Common myeloid progenitor, CD34-positive (primary cell): ENCODE results near the gene DYNLT5.
"Not testable (repeated sequence)": the region's sequence is repeated elsewhere in the genome, so short reads cannot be mapped to it uniquely, and the experiment has no call there.

Source experiments
- CTCF ChIA-PET: fragments of 350-600 bp; sonication (Branson Sonifier 250); formaldehyde crosslinking; loops from one replicate; lab custom pipeline; 2021; ENCODE audit warnings: antibody characterized with exemption; lab: Charles Lee
- POLR2A ChIA-PET: fragments of 350-600 bp; sonication (Branson Sonifier 250); formaldehyde crosslinking; loops from one replicate; lab custom pipeline; 2021; ENCODE audit warnings: antibody characterized with exemption; lab: Charles Lee
- DNase-seq, 3 donors: peaks; one replicate each; pipeline versions ENCODE4 v3.0.0 to v3.0.0-alpha.2; 2013
- H3K27ac ChIP-seq, 2 experiments: 1 replicate in 1 of 2; 2 replicates in 1 of 2; pipeline ENCODE4 v1.7.0; 2013; ENCODE audit warnings: inconsistent platforms in 2 of 2, low read length in 2 of 2, mild to moderate bottlenecking in 2 of 2, low read depth in 1 of 2, moderate library complexity in 1 of 2; ENCODE audit not compliant: severe bottlenecking in 2 of 2, insufficient read depth in 1 of 2, poor library complexity in 1 of 2
- H3K27me3 ChIP-seq, 5 experiments: replicated peaks in 2 of 5; 1 replicate in 3 of 5; 2 replicates in 2 of 5; pipeline versions ENCODE4 v1.6.1 to v1.7.0; 2013; ENCODE audit warnings: low read length in 4 of 5, mild to moderate bottlenecking in 2 of 5, moderate library complexity in 2 of 5, inconsistent platforms in 1 of 5; ENCODE audit not compliant: insufficient read depth in 5 of 5, control insufficient read depth in 4 of 5
- H3K36me3 ChIP-seq, 4 experiments: 1 replicate in 2 of 4; 2 replicates in 2 of 4; pipeline versions ENCODE4 v1.6.1 to v1.7.0; 2013; ENCODE audit warnings: low read length in 3 of 4, control low read depth in 1 of 4, mild to moderate bottlenecking in 1 of 4; ENCODE audit not compliant: control insufficient read depth in 4 of 4, insufficient read depth in 4 of 4
- H3K4me1 ChIP-seq, 4 experiments: 1 replicate in 3 of 4; 2 replicates in 1 of 4; pipeline versions ENCODE4 v1.6.1 to v1.7.1; 2013; ENCODE audit warnings: low read length in 3 of 4, mild to moderate bottlenecking in 3 of 4, control low read depth in 1 of 4, inconsistent platforms in 1 of 4, moderate library complexity in 1 of 4; ENCODE audit not compliant: control insufficient read depth in 4 of 4, insufficient read depth in 4 of 4; ENCODE audit errors: control extremely low read depth in 1 of 4
- H3K4me3 ChIP-seq, 7 experiments: 1 replicate in 4 of 7; 2 replicates in 3 of 7; pipeline versions ENCODE4 v1.5.1 to v1.7.0; 2013; ENCODE audit warnings: mild to moderate bottlenecking in 7 of 7, low read length in 6 of 7, moderate library complexity in 6 of 7, inconsistent platforms in 2 of 7, low read depth in 2 of 7, control low read depth in 1 of 7; ENCODE audit not compliant: insufficient read depth in 4 of 7, control insufficient read depth in 1 of 7; ENCODE audit errors: extremely low read depth in 1 of 7
- H3K9me3 ChIP-seq, 5 experiments: 1 replicate in 4 of 5; 2 replicates in 1 of 5; pipeline versions ENCODE4 v1.6.1 to v1.7.1; 2013; ENCODE audit warnings: low read length in 4 of 5, mild to moderate bottlenecking in 2 of 5, inconsistent platforms in 1 of 5, low read depth in 1 of 5, moderate library complexity in 1 of 5; ENCODE audit not compliant: control insufficient read depth in 4 of 5, insufficient read depth in 2 of 5; ENCODE audit errors: control extremely low read depth in 1 of 5
- WGBS: methylation state at CpG from one replicate; pipeline ENCODE4 v1.1.5; 2013; ENCODE audit not compliant: insufficient coverage; 5-methylcytosine and 5-hydroxymethylcytosine counted together

The DYNLT5 gene

GRCh38 chr1:66731170-66731865, 20.9 kb upstream of the DYNLT5 start:
- Histone ChIP-seq H3K27ac (peak overlapping the region; percentile 81 to 88), H3K27me3 (no peaks in the 10 kb centered on the region), H3K9me3 (no peaks in the 10 kb centered on the region), H3K36me3 (no peaks in the 10 kb centered on the region), H3K4me1 (peaks cover 29 to 73% (median 52%) of the 10 kb centered on the region in 4 experiments), H3K4me3 (peak overlapping the region in 1 of 7 experiments; percentile 24)
- ChIA-PET POLR2A (no interaction called here), CTCF (interaction anchor here (0.6 to 6.9 kb wide), 5 partner anchors 8 to 178 kb away, joined by 3 to 51 read pairs (median 4); partner anchors contain the start of gene DYNLT5)
- DNase-seq: peak in 2 of 3 donors; percentile 50 to 64
- 100% methylated on average over 2 of the region's 4 CpGs for WGBS

GRCh38 chr1:66732407-66733166, 19.7 kb upstream of the DYNLT5 start:
- Histone ChIP-seq H3K9me3 (no peaks in the 10 kb centered on the region), H3K27ac (peak overlapping the region; percentile 81 to 88), H3K4me3 (peak overlapping the region in 2 of 7 experiments; percentile 7 to 8), H3K4me1 (peaks cover 27 to 63% (median 50%) of the 10 kb centered on the region in 4 experiments), H3K27me3 (no peaks in the 10 kb centered on the region), H3K36me3 (no peaks in the 10 kb centered on the region)
- whole genome bisulfite sequencing: 0% methylated on average over 1 of the region's 1 CpG
- CTCF ChIA-PET: interaction anchor here (0.6 to 6.9 kb wide), 16 partner anchors 7 to 946 kb away, joined by 3 to 51 read pairs (median 4); partner anchors contain the start of genes DYNLT5 and SGIP1
- peak; percentile 51 to 93 (median 83) for DNase-seq
- POLR2A ChIA-PET: interaction anchor here (0.7 to 0.9 kb wide), 3 partner anchors 24 to 352 kb away, joined by 3 to 4 read pairs (median 4); partner anchors contain the start of gene SGIP1

- Histone ChIP-seq H3K4me3 (no peak overlapping the region), H3K27me3 (no peaks in the 10 kb centered on the region), H3K27ac (peak overlapping the region; percentile 51 to 88), H3K9me3 (no peaks in the 10 kb centered on the region), H3K36me3 (no peaks in the 10 kb centered on the region), H3K4me1 (peaks cover 27 to 58% (median 46%) of the 10 kb centered on the region in 4 experiments)
- no CpG with 5 or more reads among the region's 7 CpGs for WGBS
- ChIA-PET CTCF (interaction anchor here (0.6 to 6.9 kb wide), 12 partner anchors 13 to 481 kb away, joined by 3 to 51 read pairs (median 4); partner anchors contain the start of genes DYNLT5 and SGIP1), POLR2A (interaction anchor here (0.9 kb wide), 1 partner anchor 200 kb away, joined by 4 read pairs; the partner anchor contains the start of gene SGIP1)
- peak in 1 of 3 donors; percentile 71 for DNase-seq
These were observed 18.8 kb upstream of the DYNLT5 start for GRCh38 chr1:66733348-66734017.

- DNase-seq, H3K9me3 ChIP-seq, H3K4me3 ChIP-seq, POLR2A ChIA-PET, H3K27me3 ChIP-seq, H3K36me3 ChIP-seq: not testable (repeated sequence)
- 100% methylated on average over 1 of the region's 6 CpGs for WGBS
- Histone ChIP-seq H3K4me1 (peaks cover 34 to 61% (median 51%) of the 10 kb centered on the region in 4 experiments), H3K27ac (peak overlapping the region in 1 of 2 experiments; percentile 88)
- CTCF ChIA-PET: interaction anchor here (2.0 to 6.9 kb wide), 3 partner anchors 12 to 24 kb away, joined by 5 to 51 read pairs (median 11); partner anchors contain the start of gene DYNLT5
These were observed 17.7 kb upstream of the DYNLT5 start for GRCh38 chr1:66734531-66734930.

GRCh38 chr1:66737836-66738235, 14.4 kb upstream of the DYNLT5 start:
- Histone ChIP-seq H3K27me3 (no peaks in the 10 kb centered on the region), H3K36me3 (no peaks in the 10 kb centered on the region), H3K9me3 (no peaks in the 10 kb centered on the region), H3K4me1 (peaks cover 18 to 35% (median 26%) of the 10 kb centered on the region in 4 experiments), H3K27ac (no peak overlapping the region), H3K4me3 (no peak overlapping the region)
- no peak for DNase-seq
- POLR2A ChIA-PET: interaction anchor here (0.6 kb wide), 1 partner anchor 283 kb away, joined by 3 read pairs; no protein-coding TSS in a partner anchor
- CTCF ChIA-PET: interaction anchor here (1.1 to 2.8 kb wide), 6 partner anchors 9 to 411 kb away, joined by 3 to 9 read pairs (median 6); no protein-coding TSS in a partner anchor
- WGBS: no CpG with 5 or more reads among the region's 2 CpGs

- DNase-seq: no peak
- no peaks in the 10 kb centered on the region for H3K27me3 ChIP-seq
- ChIA-PET CTCF (interaction anchor here (0.8 to 2.8 kb wide), 8 partner anchors 9 to 475 kb away, joined by 3 to 12 read pairs (median 4); no protein-coding TSS in a partner anchor), POLR2A (no interaction called here)
- H3K27ac ChIP-seq: peak overlapping the region in 1 of 2 experiments; percentile 29
- 44% methylated on average over 6 of the region's 9 CpGs for WGBS
- peak overlapping the region in 4 of 7 experiments; percentile 5 to 46 (median 26) for H3K4me3 ChIP-seq
- H3K4me1 ChIP-seq: peaks cover 9 to 21% (median 16%) of the 10 kb centered on the region in 4 experiments
- no peaks in the 10 kb centered on the region for H3K9me3 ChIP-seq
- no peaks in the 10 kb centered on the region for H3K36me3 ChIP-seq
These were observed 12.7 kb upstream of the DYNLT5 start for GRCh38 chr1:66739401-66740157.
